H1 (cell line): ENCODE data around the gene PPM1D. TPM values are rescaled to one million over a fixed set of nuclear protein-coding genes. Genes with fewer than 3 reads are reported as not detected.

ENCODE experiments used
- RBBP5 ChIP-seq: IDR thresholded peaks from 2 replicates; pipeline ENCODE4 v1.7.1; 2012; ENCODE audit warnings: low read depth, mild to moderate bottlenecking, inconsistent platforms, low read length, moderate library complexity, borderline replicate concordance
- SRF ChIP-seq: IDR thresholded peaks from 2 replicates; pipeline ENCODE4 v1.6.1; 2011; ENCODE audit warnings: mild to moderate bottlenecking, low read depth, low read length, moderate library complexity
- TEAD4 ChIP-seq: IDR thresholded peaks from 2 replicates; pipeline ENCODE4 v1.6.1; 2012; ENCODE audit warnings: low read depth, low read length, inconsistent platforms, mixed read lengths
- ZNF274 ChIP-seq: IDR thresholded peaks from 2 replicates; pipeline ENCODE4 v1.7.0; 2012; ENCODE audit warnings: low read length, borderline replicate concordance; ENCODE audit errors: extremely low read depth
- polyA plus RNA-seq, 7 experiments: library from polyadenylated mRNA; depleted of rRNA in 3 of 7; stranded (reverse) in 5 of 7; unstranded in 2 of 7; fragments of >200 nt in 5 of 7; fragments of 200-250 nt in 2 of 7; gene quantifications; 1 replicate in 5 of 7; 2 replicates in 1 of 7; 4 replicates in 1 of 7; pipeline versions ENCODE4 v1.2.1 to v1.2.3, GENCODE V29; 2011 to 2013; ENCODE audit warnings: missing spikeins in 2 of 7, mixed read lengths in 2 of 7
- total RNA-seq: library from RNA; stranded (reverse); fragmentation: NEBNext Ultra II Directional; extraction: Animal tissue kit (Norgen Biotek cat#: 25700); gene quantifications from 2 replicates; pipeline ENCODE4 v1.2.1, GENCODE V29; 2021

Gene PPM1D
- total and polyA plus RNA-seq, 2 of the 8 experiments (the other 6 are each of a cell fraction or from before 2014, with no cell fraction given) = 5.0 to 16.7 TPM

GRCh38 chr17:60628252-60628889 is 28.4 kb downstream of the PPM1D start (continued):
- TF ChIP-seq ZNF274 (no peak), TEAD4 (no peak), SRF (no peak), RBBP5 (no peak)
